Limb (tissue), 2 donors: ENCODE measurements around the gene POLR3H.
"Not testable (repeated sequence)": the region's sequence is repeated elsewhere in the genome, so short reads cannot be mapped to it uniquely, and the experiment has no call there.

Source experiments
- DNase-seq, 2 donors: peaks; one replicate each; pipeline ENCODE4 v3.0.0-alpha.2; 2016; ENCODE audit errors: extremely low spot score in 2 of 2

Gene POLR3H, protein sequence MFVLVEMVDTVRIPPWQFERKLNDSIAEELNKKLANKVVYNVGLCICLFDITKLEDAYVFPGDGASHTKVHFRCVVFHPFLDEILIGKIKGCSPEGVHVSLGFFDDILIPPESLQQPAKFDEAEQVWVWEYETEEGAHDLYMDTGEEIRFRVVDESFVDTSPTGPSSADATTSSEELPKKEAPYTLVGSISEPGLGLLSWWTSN

DNA sequence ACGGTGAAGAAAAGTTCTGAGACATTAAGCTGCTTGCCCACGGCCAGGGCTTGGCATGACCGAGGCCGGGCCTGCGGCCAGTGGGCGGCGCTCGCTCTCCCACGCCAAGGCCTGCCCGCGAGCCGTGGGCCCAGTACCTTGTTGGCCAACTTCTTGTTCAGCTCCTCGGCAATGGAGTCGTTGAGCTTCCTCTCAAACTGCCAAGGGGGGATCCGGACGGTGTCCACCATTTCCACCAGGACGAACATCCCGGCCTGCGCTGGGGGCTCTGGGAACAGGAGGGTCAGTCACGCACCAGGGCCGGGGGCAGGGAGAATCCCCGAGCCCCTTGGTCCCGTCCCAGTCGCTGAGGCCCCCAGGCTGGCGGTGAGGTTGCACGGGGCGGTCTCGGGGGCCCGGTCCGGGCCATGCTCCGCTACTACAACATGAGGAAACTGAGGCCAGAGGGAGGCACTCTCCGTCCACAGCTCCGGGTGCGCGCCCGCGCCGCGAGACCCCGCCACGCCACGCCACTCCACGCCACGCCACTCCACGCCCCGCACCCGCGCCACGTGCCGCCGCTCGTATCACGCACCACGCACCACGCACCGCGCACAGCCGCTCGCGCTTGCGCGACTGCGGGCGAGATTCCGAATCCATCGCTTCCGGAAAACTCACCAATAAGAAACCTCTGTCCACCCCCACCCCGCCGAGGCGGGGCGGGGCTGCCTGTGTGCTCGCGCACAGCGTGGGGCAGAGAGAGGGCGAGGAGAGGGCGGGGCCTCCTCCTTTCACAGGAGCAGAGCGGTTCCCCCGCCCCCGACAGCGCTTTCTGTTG is at the start of gene POLR3H:
TSS of gene POLR3H (minus strand) at position 617 of the 817 bp plus-strand sequence. CDS start at position 248, 369 bp downstream.
- peak; percentile 98 to 99 for DNase-seq

DNA sequence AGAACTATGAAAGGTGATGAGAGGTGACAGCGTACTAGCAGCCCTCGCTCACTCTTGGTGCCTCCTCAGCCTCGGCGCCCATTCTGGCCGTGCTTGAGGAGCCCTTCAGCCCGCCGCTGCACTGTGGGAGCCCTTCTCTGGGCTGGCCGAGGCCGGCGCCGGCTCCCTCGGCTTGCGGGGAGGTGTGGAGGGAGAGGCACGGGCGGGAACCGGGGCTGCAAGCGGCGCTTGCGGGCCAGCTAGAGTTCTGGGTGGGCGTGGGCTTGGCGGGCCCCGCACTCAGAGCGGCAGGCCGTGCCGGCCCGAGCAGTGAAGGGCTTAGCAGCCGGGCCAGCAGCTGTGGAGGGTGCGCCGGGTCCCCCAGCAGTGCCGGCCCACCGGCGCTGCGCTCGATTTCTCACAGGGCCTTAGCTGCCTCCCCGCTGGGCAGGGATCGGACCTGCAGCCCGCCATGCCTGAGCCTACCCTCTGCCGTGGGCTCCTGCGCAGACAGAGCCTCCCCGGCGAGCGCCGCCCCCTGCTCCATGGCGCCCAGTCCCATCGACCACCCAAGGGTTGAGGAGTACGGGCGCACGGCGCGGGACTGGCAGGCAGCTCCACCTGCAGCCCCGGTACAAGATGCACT is 49.2 kb upstream of the POLR3H start:
- not testable (repeated sequence) for DNase-seq

DNA sequence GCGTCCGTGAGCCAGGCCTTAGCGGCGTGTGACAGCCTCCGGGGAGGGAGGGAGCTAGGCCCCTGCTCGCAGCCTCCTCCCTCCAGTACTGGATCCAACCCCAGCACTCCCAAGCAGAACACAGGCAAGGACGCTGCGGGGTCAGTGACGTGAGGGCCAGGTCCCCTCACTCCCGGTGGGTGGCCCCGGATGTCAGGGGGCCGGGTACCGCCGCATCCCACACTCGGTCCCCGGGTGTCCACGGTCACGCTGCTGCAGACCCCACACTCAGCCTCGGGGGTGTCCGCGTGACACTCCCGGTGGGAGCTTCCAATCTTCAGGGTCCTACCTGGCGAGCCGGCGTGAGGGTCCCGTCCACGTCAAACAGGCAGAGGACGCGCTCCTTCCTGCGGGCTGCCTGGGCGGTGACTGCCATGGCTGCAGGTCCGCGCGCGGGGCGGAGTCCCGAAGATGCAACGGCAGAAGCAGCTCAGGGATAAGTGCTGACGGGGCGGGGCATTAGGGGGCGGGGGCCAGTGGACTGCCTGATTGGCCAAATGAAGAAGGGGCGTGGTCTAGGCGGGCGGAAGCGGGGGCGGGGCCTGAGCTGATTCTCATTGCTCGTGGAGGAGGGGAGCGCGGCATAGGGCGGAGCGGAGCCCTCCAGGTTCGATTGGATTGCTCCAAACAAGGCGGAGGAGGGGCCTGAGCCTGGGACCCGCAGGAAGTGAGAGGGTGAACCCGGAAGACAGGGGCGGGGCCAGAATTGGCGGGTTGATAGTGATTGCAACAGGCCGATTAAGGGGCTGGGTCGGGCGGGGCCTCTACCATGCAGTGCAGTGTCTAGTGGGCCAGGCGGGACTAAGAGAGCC is 45.3 kb upstream of the POLR3H start, which contains the start of gene PMM1:
TSS of gene PMM1 (minus strand) at position 450 of the 851 bp plus-strand sequence. CDS start at position 415, 35 bp downstream.
- peak; percentile 100 for DNase-seq

DNA sequence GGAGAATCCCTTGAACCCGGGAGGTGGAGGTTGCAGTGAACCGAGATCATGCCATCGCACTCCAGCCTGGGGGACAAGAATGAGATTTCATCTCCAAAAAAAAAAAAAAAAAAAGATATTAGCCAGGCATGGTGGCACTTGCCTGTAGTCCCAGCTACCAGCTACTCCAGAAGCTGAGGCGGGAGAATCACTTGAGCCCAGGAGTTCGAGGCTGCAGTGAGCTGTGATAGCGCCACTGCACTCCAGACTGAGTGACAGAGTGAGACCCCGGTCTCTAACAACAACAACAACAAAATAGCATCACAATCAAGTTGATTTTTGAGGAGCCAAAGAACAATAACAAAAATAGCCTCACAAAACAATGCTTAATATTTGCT is 43.1 kb upstream of the POLR3H start:
- DNase-seq = no peak

DNA sequence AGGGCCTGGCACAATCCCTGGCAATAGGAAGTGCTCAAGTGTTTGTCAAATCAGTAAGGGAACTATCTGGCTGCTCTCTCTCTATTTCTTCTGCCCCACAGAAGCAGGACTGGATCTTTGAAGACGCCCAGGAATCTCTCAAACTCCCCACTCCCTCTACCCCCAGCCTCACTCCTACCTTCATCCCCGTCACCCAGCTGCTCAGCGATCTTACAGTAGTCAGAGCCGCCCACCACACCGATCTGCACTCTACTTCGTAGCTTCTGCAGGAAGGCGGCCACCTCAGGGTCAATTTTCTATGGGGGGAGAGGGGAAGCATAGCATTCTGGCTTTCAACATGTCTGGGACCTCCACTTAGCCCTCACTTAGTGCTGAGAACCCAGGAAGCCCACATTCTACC is 41.6 kb upstream of the POLR3H start:
- no peak for DNase-seq

DNA sequence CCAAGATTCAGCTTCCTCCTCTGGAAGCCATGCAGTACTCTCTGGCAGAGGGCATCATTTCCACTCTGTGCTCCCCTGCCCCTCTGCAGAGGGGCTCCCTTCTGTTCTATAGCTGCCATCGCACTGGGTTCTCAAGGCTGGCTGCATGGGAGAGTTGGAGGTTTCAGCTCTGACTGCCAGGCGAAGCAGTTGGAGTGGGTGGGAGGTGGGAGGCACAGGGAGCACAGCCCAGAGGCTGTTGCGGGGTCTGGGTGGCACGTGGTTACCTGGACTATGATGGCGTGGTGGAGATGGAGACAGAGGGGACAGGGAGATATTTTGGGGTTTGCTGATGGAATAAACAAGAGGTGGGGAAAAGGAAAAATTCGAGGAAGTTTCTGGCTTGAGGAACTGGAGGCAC is 40.6 kb upstream of the POLR3H start:
- DNase-seq = no peak

DNA sequence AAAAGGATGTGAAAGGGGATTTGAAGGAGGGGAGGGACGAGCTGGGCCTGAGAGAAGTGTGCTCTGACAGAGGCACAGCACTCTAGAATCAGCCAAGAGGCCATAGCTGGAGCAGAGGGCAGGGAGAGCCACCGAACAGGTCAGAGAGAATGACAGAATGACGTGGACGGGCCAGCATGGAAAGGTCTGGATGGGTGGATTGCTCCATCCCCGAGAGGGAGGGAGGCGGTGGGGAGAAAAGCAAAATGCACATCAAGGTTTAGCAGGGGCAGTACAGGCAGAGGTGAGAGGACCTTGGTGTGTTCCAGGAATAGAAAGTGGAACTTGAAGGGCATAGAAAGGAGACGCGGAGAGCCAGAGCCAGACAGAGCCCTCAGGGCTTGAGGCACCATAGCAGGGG is 38.4 kb upstream of the POLR3H start:
- DNase-seq = no peak

DNA sequence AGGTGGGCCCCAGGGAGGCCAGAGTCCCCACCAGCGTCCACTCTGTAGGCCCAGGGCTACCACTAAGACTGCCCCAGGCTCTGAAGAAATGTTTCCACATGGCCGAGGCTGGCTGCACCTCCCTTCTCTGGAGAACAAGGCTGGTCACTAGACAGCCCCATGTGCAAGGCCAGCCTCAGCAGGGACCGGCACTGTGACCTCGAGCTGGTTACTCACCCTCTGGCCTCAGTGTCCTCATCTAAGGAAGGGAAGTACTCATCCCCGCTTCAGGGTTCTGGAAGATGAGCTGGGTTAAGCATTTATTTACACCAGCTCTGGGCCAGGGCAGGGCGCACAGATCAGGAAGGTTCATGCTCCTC is 35.7 kb upstream of the POLR3H start:
- no peak for DNase-seq

DNA sequence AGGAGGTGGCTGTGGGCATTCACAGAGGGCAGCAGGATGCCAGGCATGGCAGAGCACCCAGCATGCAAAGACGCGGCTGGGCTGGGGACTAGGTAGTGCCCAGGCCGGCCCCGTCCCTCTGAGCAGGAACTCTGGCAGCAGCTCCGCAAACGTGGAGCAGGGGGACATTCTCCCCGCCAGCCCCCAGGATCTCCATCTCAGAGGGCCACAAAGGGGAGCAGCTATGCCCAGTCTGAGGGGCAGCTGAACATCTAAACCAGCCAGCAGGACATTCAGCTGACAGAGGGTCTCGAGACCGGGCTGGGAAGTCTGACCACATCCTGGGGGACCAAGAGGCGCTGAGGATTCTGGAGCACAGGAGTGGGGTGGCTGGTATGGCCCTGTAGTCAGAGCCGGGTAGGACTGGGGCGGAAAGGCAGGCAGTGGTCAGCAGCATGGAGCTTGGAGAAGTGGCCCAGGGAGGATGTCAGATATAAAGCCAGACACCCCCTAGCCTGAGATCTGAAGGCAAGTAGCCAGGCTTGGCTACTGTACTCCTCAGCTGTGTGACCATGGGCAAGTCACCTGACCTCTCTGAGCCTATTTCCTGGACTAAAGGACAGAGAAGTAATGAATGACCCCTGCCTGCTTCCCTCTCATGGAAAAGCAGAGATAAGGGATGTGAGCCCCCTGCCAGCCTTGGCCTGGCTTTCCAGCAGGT is 35.2 kb upstream of the POLR3H start:
- no peak for DNase-seq

DNA sequence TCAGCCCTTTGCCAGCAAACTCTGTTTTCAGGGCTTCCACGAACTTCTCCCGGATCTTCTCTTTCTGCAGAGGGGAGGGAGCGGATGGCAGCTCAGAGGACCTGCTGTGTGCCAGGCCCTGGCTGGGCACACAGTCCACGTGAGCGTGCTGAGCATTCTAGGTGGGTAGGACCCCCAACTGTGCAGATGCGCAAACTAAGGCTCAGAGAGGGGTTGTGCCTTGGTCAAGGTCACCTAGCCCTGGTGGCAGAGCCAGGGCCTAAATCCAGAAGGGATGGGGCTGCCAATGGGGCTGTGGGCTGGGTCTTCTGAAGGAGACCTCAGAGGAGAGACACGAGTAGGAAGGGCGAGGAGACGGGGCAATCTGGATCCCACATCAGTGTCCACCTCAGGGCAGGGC is 34.5 kb upstream of the POLR3H start:
- DNase-seq = no peak

DNA sequence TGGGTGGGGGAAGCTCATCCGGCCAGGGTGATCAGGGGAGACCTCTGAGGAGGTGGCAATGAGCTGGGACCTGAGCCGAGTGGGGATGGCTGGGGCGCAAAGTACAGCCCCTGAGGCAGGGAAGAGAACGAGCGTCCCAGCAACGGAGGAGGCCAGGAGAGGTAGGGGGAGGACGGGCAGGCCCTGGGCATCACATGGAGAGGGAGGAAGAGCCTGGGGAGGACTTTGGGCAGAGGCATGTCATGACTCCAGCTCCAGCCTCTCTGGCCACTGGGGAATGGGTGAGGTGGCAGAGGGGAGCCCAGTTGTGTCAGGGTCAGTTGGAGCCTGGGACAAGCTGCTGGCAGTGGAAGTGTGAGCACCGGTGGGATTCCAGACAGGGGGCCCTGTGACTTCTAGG is 33.8 kb upstream of the POLR3H start:
- DNase-seq = no peak

DNA sequence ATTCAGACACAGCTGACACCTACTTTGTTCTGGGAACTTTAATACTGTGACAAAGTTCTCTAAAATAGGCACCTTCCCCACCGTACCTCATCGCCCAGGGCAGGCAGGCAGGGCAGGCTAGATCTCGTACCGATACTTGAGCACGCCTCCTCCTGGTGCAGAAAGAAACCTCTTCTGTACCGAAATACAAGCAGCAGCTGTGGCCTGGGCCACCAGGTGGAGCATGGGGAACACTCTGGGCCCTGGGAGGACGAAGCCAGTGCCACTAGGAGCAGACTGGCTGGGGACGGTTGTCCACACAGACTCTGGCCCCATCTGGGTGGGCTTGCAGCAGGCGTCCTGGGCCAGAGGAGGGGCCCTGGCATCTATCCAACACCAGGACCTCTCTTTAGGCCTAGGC is 32.6 kb upstream of the POLR3H start:
- no peak for DNase-seq

DNA sequence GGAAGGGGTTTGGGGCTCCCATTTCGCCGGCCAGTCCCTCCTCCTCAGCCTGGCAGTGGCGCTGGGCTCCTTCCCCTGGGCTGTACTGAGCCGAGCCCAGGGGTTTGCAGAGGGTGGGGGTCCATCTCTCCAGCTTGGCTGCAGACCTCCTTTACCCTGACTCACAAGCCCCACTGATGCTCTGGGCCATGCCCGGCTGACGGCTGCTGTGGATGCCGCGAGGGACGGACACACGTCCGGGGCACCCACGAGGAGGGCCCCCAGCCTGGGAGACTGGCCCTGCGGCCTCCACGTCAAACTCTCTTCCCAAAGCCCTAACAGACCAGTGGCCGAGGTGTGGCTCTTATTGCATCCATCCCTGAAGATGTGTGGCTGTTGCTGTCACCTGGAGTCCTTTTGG is 31.3 kb upstream of the POLR3H start:
- DNase-seq = no peak

DNA sequence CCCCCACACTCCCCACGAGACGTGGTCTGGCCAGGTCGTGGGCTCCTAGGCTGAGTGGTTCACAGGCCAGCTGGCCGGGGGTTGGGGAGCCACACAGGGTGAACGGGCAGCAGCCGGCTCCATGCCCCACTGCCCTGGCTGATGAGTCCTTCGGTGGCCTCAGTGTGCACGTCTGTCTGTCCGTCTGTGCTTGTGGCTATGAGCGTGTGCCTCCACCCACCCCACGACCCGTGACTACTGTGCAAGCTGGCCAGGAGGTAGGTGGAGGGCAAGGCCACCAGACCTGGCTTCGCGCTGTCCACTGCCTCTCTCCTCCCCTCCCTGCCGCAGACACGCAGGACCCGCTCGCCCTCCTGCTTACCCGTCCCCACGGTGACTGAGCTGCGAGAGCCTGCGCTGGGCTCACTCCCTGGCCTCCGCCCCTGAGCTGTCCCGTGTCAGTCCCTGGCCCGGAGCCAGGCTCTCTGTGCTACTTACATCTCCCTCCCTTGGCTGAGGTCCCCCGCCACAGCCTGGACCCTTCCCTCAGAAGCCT is 30.6 kb upstream of the POLR3H start:
- no peak for DNase-seq

DNA sequence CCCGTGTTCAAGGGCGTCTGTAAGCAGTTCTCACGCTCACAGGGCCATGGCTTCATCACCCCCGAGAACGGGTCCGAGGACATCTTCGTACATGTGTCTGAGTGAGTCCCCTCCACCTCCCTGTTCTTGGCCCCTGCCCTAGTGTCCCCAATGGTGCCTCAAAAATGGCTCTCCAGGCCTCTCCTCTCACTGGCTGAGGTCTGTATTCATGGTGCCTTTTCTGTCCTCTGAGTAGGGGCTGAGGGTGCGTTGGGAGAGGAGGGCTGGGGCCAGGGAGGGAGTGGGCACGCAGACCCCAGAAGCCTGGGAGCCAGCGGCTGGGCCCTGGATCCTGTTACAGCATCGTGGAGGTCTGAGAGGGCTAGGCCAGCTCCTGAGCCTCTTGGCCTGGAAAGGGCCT is 29.4 kb upstream of the POLR3H start:
- DNase-seq = no peak

DNA sequence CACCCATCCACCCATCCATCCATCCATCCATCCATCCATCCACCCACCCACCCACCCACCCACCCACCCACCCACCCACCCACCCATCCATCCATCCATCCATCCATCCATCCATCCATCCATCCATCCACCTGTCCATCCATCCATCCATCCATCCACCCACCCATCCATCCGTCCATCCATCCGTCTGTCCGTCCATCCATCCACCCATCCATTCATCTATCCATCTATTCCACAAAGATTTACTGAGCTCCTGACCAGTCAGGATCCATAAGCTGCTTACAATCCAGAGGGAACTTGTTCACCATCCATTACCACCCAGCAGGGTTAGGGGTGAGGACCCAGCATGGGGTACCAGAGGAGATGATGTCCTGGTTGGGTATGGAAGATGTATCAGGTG is 28.0 kb upstream of the POLR3H start:
- not testable (repeated sequence) for DNase-seq

DNA sequence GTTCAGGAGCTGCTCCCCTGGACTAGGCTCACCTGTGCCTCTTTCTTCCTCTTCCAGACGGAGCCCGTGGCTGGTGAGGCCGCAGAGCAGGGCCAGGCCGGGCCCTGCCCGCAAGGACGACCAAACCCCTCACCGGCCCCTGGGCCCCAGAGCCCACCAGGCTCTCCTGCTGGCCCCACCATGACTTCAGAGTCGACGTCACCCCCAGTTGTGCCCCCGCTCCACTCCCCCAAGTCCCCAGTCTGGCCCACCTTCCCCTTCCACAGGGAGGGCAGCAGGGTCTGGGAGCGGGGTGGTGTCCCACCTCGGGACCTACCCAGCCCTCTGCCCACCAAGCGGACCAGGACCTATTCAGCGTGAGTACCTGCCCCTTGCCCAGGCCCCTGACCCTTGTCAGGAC is 27.5 kb upstream of the POLR3H start:
- DNase-seq = no peak

DNA sequence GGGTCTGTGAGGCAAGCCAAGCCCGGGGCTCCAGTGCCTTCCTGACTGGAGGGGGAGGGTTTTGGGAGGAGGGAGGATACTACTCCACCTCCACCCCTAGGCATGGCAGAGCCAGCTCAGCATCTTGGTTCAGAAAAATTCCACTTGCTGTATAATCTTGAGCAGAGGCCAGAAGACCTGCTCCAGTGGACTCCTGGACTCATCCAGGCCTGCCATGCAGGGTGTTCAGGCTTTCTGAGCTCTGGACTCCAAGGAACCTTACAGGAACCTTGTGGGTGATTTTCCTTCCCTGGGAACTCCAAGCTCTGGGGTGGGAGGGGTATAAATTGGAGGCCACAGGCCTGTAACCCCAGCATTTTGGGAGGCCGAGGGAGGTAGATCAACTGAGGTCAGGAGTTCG is 26.0 kb upstream of the POLR3H start:
- no peak for DNase-seq

DNA sequence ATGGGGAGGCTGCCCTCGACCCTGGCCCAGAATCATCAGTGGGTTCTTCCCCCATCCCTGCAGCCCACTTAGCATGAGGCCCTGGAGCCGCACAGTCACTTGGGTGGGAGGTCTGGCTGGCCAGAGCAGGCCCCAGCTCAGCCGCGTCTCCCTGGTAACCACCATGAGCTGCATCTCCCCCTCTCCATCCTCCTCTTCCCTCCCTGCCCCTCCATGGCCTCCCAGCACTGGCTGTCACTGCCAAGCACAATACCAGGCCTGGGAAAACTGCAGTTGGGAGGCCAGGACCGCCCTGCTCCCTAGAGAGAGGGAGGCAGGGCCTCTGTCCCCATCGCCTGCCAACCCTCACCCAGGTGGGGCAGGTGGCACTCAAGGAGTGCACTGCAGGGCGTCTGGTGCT is 24.5 kb upstream of the POLR3H start:
- DNase-seq = peak in 1 of 2 donors; percentile 65

DNA sequence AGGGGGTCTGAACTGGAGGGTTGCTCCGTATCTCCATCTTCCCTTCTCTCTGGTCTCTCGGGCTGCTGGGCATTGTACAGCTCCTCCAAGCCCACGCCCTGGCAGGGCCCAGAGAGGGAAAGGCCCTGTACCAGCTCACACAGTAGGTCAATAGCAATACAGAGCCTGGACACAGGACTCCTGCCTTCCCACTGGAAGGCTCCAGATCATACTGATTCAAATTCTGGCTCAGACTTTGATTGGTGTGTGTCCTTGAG is 23.2 kb upstream of the POLR3H start:
- DNase-seq = no peak

DNA sequence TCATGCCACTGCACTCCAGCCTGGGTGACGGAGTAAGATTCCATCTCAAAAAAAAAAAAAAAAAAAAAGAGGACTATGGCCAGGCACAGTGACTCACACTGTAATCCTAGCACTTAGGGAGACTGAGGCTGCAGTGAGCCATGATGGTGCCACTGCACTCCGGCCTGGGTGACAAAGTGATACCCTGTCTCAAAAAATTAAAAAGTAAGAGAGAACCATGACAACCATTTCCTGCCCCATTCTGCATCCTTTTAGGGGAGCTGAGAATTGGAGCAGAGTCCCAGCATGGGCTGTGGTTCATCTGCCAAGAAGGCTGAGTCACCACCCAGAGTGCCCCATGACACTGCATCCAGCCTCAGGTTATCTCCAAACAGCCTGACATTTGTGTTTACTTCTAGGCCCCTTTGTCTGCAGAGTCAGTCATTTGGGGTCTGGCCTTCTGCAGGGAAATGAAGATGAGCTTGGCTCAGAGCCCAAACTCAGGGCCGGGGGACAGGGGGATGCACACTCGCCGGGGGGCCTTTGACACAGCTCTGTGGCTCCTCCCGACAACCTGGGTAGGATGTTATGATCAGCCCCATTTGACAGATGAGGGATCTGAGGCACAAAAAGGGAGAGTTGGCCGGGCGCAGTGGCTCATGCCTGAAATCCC is 21.3 kb upstream of the POLR3H start:
- no peak for DNase-seq
